Upper lobe of left lung (tissue), 4 donors: ENCODE results near the gene SRPX.

Experiments
- CTCF ChIP-seq, 6 experiments: fragments of 450-650 bp in 4 of 6; fragments of 200-600 bp in 2 of 6; sonication (generic) in 2 of 6; IDR thresholded peaks; one replicate each; pipeline ENCODE4 v1.5.1; 2016 to 2019; ENCODE audit warnings: antibody characterized with exemption in 6 of 6
- EP300 ChIP-seq, 4 donors: sonication (generic); formaldehyde crosslinking; IDR thresholded peaks; one replicate each; pipeline ENCODE4 v1.5.1; 2017; ENCODE audit warnings: antibody characterized with exemption in 4 of 4, control low read depth in 2 of 4
- POLR2A ChIP-seq, 4 donors: fragments of 450-650 bp; IDR thresholded peaks; one replicate each; pipeline ENCODE4 v1.5.1; 2016 to 2017; ENCODE audit warnings: antibody characterized with exemption in 4 of 4, mild to moderate bottlenecking in 2 of 4
- POLR2AphosphoS5 ChIP-seq, 2 donors: sonication (generic); formaldehyde crosslinking; IDR thresholded peaks; one replicate each; pipeline ENCODE4 v1.5.1; 2017; ENCODE audit warnings: antibody characterized with exemption in 2 of 2

- TF ChIP-seq POLR2AphosphoS5 (IDR thresholded peaks at IDR 0.05) (no peak), POLR2A (IDR thresholded peaks at IDR 0.05) (no peak), CTCF (IDR thresholded peaks at IDR 0.05) (no peak), EP300 (IDR thresholded peaks at IDR 0.05) (no peak)
These were observed 29.3 kb upstream of the SRPX start for GRCh38 chrX:38249965-38250364.
